ENCODE measurements around the gene PPP1R3G. TPM values are rescaled to one million over a fixed set of nuclear protein-coding genes. Genes with fewer than 3 reads are reported as not detected.

PPP1R3G gene
- total and polyA plus RNA-seq, 11 donors = 5.4 to 12.3 (median 8.0) TPM

DNA sequence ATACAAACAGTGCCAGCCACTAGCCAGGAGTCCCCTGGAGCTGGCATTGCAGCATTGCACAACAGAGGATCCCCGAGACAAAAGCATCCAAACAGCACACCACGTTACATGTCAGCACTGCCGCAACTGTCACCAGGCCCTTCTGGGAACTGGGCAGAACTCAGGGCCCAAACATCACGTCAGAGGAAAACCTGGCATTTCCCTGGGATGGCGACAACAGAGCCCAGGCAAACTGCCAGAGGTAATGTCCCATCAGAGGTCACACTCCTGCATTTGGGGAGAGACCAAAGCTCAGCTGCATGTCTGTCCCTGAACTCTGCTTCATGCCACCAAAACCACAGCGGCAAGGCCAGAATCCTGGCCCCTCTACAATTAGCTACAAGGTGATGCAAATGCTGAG is 36.3 kb downstream of the PPP1R3G start:
- DNase-seq (peak in 4 of 5 donors; percentile 65 to 90 (median 66)), ATAC-seq (peak; percentile 63 to 97 (median 96))
- H3K4me3 ChIP-seq = no peak overlapping the region
- WGBS, 4 donors = 45 to 68% (median 49%) methylated on average over 5 to 6 of the region's 6 CpGs
- no peaks in the 10 kb centered on the region for H3K36me3 ChIP-seq
- intact Hi-C loops (cut with DNase I) = loop anchor here in 2 of 10 donors (1.0 to 5.0 kb wide), 2 partner anchors 39 to 62 kb away; no protein-coding TSS in a partner anchor
- H3K27ac ChIP-seq = peak overlapping the region in 5 of 12 donors; percentile 9 to 79 (median 53)
- H3K9me3 ChIP-seq = no peaks in the 10 kb centered on the region
- H3K27me3 ChIP-seq = no peaks in the 10 kb centered on the region
- peaks cover 0 to 19% (median 0%) of the 10 kb centered on the region in 12 donors for H3K4me1 ChIP-seq
- TF ChIP-seq, protein P1, sequence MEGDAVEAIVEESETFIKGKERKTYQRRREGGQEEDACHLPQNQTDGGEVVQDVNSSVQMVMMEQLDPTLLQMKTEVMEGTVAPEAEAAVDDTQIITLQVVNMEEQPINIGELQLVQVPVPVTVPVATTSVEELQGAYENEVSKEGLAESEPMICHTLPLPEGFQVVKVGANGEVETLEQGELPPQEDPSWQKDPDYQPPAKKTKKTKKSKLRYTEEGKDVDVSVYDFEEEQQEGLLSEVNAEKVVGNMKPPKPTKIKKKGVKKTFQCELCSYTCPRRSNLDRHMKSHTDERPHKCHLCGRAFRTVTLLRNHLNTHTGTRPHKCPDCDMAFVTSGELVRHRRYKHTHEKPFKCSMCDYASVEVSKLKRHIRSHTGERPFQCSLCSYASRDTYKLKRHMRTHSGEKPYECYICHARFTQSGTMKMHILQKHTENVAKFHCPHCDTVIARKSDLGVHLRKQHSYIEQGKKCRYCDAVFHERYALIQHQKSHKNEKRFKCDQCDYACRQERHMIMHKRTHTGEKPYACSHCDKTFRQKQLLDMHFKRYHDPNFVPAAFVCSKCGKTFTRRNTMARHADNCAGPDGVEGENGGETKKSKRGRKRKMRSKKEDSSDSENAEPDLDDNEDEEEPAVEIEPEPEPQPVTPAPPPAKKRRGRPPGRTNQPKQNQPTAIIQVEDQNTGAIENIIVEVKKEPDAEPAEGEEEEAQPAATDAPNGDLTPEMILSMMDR (IDR thresholded peaks at IDR 0.05) = no peak
- TF ChIP-seq POLR2A (IDR thresholded peaks at IDR 0.05) = no peak

DNA sequence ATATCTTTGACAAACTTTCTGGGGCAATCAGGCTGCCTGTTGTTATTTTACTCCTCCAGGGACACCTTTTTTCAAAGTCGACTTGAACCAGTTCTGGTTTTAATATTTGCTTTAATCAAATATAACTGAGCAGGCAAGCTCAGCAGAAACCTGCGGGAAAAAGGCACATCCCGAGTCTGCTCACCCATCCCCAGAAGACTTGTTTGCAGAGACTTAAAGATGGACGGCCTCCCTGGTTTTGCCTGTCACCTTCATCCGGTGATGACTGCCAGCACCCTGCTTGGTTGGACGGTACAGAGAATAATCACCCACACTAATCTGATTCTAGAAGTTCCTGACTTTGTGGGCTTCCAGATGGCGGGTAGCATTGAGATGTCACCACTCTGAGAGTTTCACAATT is 36.8 kb downstream of the PPP1R3G start:
- H3K27me3 ChIP-seq = no peaks in the 10 kb centered on the region
- H3K27ac ChIP-seq = peak overlapping the region in 4 of 12 donors; percentile 23 to 79 (median 49)
- ATAC-seq (no peak), DNase-seq (no peak)
- no peak for TF ChIP-seq POLR2A (IDR thresholded peaks at IDR 0.05)
- TF ChIP-seq, protein P1 (IDR thresholded peaks at IDR 0.05) = no peak
- no peaks in the 10 kb centered on the region for H3K36me3 ChIP-seq
- intact Hi-C loops (cut with DNase I) = loop anchor here in 2 of 10 donors (1.0 to 5.0 kb wide), 2 partner anchors 40 to 63 kb away; no protein-coding TSS in a partner anchor
- H3K4me3 ChIP-seq = no peak overlapping the region
- H3K4me1 ChIP-seq = peaks cover 0 to 19% (median 0%) of the 10 kb centered on the region in 12 donors
- 77 to 82% (median 82%) methylated on average over 7 of the region's 7 CpGs for WGBS, 4 donors
- H3K9me3 ChIP-seq = no peaks in the 10 kb centered on the region

DNA sequence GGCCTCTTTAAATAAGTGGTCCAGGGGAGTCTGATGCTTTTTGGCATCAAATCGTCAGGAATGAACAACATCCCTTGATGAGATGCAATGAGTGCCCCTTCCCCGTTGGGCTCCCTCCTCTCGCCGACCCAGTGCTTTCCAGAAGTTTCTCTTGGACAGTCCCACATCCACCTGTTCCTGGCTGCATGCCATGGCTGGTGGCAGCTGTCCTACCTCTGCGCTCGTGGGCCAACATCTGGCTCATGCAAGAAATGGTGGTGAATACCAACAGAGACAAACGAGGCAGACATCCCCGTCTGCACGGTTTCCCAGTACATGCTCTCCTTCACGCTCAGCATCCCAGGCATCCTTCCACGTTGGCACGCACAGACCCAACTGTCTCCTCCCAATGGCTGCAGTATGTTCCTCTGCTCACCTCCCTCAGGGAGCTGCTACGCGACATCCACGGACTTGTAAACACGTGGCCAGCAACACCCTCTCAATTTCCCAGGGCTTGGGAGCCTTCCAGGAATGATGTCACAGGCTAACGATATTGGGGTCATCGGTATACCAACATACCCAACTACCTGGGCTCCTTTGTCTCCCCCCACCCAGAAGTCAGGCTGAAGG is 37.5 kb downstream of the PPP1R3G start:
- intact Hi-C loops (cut with DNase I) = loop anchor here in 1 of 10 donors (5.0 kb wide), 1 partner anchor 40 kb away; no protein-coding TSS in a partner anchor
- WGBS, 4 donors = 82 to 88% (median 86%) methylated on average over 15 to 18 of the region's 18 CpGs

More for the DNA sequence above, 37.5 kb downstream of the PPP1R3G start:
- no peaks in the 10 kb centered on the region for H3K36me3 ChIP-seq
- ATAC-seq = no peak
- peaks cover 0 to 19% (median 0%) of the 10 kb centered on the region in 12 donors for H3K4me1 ChIP-seq
- no peak for DNase-seq
- H3K27me3 ChIP-seq = no peaks in the 10 kb centered on the region
- H3K9me3 ChIP-seq = no peaks in the 10 kb centered on the region
- no peak overlapping the region for H3K27ac ChIP-seq
- TF ChIP-seq, protein P1 (IDR thresholded peaks at IDR 0.05) = no peak
- TF ChIP-seq POLR2A (IDR thresholded peaks at IDR 0.05) = no peak
- H3K4me3 ChIP-seq = no peak overlapping the region

Data from heart left ventricle (tissue), 16 donors.